Neural progenitor cell (in vitro differentiated cells): Measurements from ENCODE around the gene OR51A2.

Experiments
- EZH2phosphoT487 ChIP-seq: fragments of 200-600 bp; sonication (generic); IDR thresholded peaks from 2 replicates; pipeline ENCODE4 v1.6.1; 2017; ENCODE audit warnings: antibody characterized with exemption
- TF ChIP-seq, protein P1 (sequence below): fragments of 200-600 bp; sonication (generic); IDR thresholded peaks from 2 replicates; pipeline ENCODE4 v1.5.1; 2017; ENCODE audit warnings: antibody characterized with exemption, mild to moderate bottlenecking

DNA sequence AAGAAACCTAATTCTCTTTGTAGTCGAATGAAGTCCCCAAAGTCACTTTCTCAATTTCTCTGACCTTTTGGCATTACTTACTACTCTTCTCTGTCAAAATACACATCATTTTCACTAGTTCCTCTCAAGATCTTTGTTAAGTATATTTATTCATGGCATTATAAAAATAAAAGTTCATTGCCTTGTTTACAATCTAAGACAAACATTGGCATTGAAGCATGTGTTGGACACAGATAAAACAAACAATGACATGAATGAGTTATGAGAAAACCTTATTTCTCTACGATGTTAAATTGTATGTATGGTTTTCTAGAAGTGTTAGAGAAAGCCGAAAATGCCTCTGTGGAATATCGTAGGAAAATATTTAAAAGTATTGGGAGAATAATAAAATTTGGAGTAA is 22.8 kb downstream of the OR51A2 start:
- TF ChIP-seq, protein P1, sequence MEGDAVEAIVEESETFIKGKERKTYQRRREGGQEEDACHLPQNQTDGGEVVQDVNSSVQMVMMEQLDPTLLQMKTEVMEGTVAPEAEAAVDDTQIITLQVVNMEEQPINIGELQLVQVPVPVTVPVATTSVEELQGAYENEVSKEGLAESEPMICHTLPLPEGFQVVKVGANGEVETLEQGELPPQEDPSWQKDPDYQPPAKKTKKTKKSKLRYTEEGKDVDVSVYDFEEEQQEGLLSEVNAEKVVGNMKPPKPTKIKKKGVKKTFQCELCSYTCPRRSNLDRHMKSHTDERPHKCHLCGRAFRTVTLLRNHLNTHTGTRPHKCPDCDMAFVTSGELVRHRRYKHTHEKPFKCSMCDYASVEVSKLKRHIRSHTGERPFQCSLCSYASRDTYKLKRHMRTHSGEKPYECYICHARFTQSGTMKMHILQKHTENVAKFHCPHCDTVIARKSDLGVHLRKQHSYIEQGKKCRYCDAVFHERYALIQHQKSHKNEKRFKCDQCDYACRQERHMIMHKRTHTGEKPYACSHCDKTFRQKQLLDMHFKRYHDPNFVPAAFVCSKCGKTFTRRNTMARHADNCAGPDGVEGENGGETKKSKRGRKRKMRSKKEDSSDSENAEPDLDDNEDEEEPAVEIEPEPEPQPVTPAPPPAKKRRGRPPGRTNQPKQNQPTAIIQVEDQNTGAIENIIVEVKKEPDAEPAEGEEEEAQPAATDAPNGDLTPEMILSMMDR = no peak
- TF ChIP-seq EZH2phosphoT487 = no peak
